ENCODE measurements around the gene PRXL2C.
A peak's percentile ranks its signal among the peaks of the same experiment; 100 is the strongest.

PRXL2C gene

DNA sequence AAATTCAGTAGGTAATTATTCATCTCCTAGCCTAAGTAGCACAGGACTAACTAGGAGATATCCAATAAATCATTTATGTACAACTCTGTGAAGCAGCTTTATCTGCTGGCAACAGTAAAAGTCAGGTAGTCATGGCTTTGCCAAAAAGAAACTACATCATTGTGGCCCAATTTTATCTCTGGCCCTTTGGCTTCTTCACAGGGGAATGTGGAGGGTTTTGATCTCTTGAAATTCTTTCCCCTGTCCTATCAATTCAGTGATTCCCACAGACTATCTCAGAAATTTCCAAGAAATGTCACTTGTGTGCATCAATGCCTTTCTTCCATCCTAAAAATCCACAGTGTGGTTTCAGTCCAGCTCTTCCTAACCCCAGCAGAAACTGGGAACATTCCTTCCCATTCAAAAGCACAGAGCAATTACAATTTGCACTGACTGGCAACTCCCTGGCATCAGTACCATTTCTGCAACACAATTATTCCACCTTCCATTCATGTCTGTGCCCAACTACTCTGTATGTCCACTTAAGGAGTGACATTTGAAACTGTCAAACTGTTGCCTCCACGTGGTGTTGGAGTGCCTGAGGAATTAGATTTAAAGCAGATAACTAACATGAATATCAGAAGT, 42.0 kb downstream of the PRXL2C start:
- peak in 1 of 56 donors; percentile 49 for DNase-seq

DNA sequence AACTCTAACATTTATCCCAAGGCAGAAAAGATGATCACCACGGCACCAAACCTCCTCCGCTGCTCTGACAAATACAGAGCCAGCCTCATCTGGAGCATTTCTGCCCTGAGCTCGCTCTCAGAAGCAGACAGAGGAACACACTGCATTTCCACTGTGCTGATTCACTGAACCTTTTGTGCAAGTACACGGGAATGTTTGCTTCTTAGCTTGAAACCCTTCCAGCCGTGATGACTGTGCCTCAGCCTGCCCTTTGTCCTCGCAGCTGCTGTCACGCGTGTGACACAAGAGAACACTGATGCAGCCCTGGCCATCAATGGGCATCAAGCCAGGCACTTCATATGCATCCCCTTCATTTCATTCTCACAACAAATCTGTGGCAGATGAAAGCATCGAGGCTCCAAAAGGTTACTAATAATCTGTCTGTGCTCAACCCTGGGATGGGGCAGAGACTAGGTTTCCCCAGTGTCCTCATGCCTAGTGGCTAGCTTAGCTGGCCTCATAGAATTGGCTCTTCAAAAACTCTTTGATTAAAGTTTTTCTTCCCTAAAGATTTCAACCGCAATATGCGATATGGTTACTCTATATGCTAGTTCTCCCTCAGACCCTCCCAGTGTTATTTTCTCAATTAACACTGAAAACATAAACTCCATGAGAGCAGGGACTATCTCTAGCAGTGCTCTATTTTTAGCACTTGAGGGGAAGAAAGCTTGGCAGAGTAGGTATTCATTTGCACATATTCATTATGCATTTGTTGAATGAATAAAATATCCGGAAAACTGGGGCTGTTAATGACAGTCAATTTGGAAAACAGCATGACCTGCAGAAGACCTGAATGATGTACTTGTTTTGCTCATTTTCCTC, 42.8 kb downstream of the PRXL2C start:
- peak; percentile 25 to 96 (median 81) for DNase-seq

DNA sequence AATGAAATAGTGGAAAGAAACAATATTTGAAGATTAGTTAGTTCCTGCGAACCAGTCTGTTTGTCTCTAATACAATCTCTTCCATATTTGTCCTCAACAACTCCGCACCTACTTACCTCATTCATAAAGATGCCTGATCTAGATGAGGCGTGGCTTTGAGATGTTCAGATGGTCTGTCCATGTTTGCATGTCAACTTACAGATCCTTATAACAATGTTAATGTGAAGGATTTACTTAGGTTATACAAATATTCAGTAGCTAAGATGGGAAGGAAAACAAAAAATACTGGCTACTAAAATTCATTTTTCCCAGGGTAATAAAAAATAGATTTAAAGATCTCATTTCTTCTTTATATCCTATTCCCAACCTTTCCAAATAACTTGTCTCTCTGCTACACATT, 43.8 kb downstream of the PRXL2C start:
- no peak for DNase-seq

DNA sequence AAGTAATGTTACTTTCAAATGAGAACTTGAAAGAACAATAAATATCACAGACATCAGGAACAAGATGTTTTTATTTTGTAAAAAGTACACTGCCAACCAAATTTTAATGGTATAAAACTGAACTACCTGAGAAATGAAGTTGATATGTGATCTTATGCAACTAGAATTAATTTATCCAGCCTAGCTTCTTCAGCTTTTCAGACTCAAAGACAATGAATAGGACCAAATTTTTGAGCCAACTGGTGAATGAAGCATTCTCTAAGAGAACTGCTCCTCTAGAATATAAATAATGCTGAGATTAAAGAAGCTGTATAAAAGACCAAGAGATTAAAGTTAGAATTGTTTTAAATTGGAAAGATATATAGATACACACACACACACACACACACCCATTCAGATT, 45.4 kb downstream of the PRXL2C start:
- DNase-seq = no peak

GRCh38 chr9:96607971-96608370, 47.1 kb downstream of the PRXL2C start:
- DNase-seq = peak in 1 of 56 donors; percentile 9

DNA sequence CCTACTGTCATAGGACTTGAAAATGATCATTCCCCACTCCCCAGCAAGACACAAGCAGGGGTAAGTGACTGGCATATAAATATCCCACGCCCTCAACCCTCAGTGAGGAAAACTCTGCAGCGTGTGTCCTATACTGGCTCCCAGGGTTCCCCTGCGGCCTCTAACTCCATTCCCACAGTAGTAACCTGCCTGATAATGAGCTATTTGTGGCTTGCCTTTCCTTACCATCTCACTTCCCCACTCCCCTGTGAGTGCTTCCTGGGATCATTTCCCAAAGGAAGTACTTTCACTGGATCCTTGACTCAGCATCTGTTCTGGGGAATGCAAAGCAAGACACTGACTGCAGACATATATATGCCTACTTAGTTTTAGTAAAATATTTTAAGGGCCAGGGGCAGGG, 49.8 kb downstream of the PRXL2C start:
- DNase-seq = no peak

DNA sequence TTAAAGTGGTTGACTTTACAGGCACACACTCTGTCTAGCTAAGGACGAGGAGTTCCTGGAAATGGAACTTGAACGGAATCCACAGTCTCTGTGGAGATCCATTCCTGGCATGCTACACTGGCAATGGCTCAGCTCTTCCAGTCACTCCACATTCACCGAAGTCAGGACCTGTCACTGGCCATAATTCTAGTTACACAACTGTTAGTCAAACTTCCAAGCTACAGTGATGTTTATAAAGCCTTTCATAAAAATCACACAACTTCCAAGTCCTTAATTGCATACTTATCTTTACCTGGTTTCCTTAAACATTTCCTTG, 51.2 kb downstream of the PRXL2C start:
- DNase-seq = peak in 4 of 56 donors; percentile 9 to 20 (median 12)

DNA sequence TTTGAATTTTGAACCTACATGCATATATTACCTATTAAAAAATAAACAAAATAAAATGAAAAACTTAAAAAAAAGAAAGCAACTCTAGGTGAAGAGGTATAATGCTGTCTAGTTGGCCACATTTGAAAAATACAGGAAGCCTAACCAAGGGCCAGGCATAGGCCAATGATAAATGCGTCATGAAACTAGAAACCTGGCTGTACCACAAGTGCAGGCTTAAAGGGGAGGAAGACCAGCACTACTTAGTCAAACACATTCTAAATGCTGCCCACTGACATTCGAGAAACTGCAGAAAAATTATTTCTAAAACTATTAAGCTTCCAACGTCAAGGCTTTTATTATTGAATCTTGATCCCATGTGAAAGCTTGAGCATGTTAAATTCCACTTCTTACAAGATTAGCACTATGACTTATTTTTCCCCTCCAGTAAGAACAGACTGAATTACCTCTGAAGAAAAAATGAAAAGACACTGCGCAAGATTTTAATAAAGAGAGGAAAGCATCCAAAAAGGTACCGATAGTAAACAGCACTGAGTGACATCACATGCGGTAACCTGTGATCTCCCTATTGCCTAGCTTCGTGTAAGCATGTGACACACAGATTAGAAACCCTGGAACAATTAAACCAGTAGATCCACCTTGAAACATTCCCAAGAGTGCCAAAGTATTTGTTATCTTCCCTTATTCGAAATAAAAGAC, 51.7 kb downstream of the PRXL2C start:
- no peak for DNase-seq

- DNase-seq = no peak
These were observed 55.8 kb downstream of the PRXL2C start for GRCh38 chr9:96599298-96599697.

DNA sequence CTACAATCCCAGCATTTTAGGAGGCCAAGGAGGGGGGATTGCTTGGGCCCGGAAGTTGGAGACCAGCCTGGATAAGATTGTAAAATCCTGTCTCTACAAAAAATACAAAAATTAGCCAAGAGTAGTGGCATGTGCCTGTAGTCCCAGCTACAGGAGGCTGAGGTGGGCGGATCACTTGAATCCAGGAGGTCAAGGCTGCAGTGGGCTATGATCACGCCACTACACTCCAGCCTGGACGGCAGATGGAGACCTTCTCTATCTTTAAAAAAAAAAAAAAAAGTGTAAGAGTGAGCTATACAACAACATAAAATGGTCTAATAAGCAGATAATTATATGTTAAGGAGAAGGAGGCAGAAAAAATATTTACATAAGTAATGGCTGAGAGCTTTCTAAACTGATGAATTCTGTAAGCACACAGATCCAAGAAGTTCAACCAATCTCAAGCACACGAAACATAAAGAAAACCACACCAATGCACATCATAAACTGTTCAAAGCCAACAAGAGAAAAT, 58.5 kb downstream of the PRXL2C start:
- no peak for DNase-seq
